HG02981 (cell line): ENCODE data around the gene DISC1.
A peak's percentile ranks its signal among the peaks of the same experiment; 100 is the strongest.
"Not testable (repeated sequence)": the region's sequence is repeated elsewhere in the genome, so short reads cannot be mapped to it uniquely, and the experiment has no call there.

Experiments used
- ATAC-seq: cut with Tn5 transposase; IDR thresholded peaks from one replicate; pipeline ENCODE4 v1.9.1; 2021; ENCODE audit warnings: mild to moderate bottlenecking, moderate library complexity; ENCODE audit not compliant: unreplicated experiment

The DISC1 gene

GRCh38 chr1:231605149-231606100, 21.2 kb upstream of the DISC1 start:
- no peak for ATAC-seq

DNA sequence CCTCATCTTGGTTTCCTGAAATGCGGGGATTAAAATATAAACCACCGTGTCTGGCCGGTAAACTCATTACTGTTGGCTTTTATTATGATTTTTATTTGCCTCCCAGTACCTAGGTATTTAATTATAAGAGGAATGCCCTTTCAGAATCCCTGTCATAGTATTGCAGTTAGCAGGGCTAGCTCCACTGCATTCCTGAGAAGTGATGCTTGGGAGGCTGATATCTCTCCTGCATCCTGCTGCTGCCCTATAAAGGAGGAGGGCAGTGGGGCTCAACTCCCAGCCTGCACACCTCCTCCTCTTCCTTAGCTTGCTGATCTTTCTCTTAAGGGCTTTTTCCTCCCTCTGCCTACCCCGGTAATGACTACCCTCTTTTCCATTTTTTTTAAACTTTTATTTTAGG, 19.9 kb upstream of the DISC1 start:
- no peak for ATAC-seq

DNA sequence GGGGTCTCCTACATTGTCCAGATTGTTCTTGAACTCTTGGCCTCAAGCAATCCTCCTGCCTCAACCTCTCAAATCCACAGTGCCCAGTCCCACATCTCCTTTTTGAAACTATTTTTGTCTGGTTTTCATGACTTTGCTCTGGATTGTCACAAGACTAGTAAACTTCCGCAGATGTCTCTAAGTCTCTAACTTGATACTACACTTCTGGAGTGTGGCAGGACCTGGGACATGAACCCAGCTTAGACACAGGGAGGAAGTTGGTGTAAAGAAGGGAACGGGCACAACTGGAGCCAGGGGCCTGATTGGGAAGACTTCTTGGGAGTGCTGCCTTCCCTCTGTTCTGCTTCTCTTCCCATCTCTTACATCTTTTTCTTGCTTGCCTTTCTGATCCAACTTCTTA, 16.2 kb upstream of the DISC1 start:
- ATAC-seq = no peak

DNA sequence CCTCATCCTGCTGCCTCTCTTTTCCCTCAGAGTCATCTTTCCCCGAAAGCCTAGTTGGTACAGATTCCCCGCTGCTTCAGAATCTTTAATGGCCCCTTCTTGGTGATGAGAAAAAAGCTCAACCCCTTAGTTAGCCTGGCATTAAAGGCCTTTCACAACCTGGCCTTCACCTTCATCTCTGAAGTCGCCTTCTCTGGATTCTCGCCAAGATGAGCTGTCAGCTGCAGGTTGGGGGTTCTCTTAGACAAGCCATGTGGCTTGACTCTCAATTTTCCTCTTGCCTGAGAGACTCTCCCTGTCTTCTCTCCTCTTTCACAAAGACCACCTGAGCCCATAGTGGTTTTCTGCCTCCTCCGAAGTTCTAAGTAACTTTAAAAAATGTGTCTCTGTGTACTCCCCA, 15.5 kb upstream of the DISC1 start:
- no peak for ATAC-seq

- no peak for ATAC-seq
Observed at GRCh38 chr1:231611851-231612250, 14.7 kb upstream of the DISC1 start.

GRCh38 chr1:231612393-231613089, 14.0 kb upstream of the DISC1 start:
- peak; percentile 95 for ATAC-seq

- ATAC-seq = no peak
Observed at GRCh38 chr1:231613419-231614349, 12.9 kb upstream of the DISC1 start.

- no peak for ATAC-seq
Observed at GRCh38 chr1:231616667-231617066, 9.9 kb upstream of the DISC1 start.

GRCh38 chr1:231618609-231619256, 7.9 kb upstream of the DISC1 start:
- ATAC-seq = no peak

DNA sequence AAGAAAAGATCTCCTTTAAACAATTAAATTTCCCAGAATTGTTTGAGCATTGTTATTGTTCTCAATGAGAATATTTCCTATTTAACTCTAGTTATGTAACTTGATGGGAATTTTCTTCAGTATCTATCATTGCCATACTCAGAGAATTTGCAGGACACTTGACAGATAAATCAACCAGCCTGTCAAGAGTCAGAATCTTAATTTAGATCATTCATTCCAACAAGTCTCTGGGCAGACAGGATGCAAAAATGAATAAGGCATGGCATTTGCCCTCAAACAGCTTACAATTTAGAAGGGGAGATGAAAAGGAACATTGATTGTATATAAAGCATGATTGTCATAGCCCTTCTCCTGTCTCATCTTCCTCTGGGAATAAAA, 7.3 kb upstream of the DISC1 start:
- no peak for ATAC-seq

DNA sequence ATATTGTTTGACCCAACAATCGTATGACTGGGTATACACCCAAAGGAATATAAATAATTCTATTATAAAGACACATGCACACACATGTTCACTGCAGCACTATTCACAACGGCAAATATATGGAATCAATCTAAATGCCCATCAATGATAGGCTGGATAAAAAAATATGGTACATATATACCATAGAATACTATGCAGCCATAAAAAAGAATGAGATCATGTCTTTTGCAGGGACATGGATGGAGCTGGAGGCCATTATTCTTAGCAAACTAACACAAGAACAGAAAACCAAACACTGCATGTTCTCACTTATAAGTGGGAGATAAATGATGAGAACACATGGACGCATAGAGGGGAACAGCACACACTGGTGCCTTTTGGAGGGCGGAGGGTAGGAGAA, 1.5 kb upstream of the DISC1 start:
- ATAC-seq = not testable (repeated sequence)

DNA sequence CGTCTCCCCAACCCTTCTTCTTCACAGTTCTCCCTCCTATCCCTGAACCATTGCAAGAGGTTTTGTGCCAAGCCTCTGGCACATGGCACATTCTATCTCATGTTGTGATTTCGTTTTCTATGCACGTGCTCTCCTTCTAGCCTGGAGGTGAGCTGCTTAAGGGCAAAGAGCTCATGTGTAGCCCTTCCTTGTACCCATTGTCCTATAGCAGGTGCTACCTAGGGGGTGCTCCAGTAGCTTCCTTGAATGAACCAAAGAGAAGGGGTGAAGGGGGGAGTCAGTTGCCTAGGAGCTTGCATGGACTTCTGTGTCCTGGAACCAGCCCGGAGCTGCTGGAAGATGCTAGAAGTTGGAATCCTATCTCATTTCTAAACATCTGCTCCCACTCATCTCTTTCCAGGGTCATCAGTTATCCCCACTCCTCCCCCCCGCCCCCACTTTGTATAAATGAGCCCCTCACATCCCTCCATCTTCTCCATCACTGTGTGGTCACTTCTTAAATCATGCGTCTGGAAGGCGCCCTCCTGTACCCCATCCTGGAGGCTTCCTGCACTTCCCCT, 535 bp upstream of the DISC1 start:
- ATAC-seq = no peak

- ATAC-seq = peak; percentile 54
Observed at GRCh38 chr1:231626951-231627614, 493 bp downstream of the DISC1 start.

- no peak for ATAC-seq
Observed at GRCh38 chr1:231628207-231628876, 1.8 kb downstream of the DISC1 start.

DNA sequence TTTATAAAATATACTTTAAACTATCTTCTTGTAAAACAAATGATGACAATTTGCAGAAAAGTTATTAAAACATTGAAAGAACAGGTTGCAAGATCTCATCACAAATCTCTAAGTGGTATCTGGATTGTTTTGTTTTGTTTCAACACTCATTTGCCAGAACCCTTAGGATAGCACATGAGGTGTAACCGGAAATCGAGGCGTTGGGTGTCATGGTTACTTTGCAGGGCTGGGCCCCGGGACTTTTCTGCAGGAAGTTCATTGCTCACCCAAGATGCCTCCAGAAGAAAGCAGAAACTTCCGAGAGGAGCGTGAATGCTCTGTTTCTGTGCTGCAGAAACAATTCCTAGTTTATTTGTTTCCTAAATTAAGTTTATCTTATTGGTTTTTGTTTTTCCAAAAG, 2.5 kb downstream of the DISC1 start:
- ATAC-seq = no peak

DNA sequence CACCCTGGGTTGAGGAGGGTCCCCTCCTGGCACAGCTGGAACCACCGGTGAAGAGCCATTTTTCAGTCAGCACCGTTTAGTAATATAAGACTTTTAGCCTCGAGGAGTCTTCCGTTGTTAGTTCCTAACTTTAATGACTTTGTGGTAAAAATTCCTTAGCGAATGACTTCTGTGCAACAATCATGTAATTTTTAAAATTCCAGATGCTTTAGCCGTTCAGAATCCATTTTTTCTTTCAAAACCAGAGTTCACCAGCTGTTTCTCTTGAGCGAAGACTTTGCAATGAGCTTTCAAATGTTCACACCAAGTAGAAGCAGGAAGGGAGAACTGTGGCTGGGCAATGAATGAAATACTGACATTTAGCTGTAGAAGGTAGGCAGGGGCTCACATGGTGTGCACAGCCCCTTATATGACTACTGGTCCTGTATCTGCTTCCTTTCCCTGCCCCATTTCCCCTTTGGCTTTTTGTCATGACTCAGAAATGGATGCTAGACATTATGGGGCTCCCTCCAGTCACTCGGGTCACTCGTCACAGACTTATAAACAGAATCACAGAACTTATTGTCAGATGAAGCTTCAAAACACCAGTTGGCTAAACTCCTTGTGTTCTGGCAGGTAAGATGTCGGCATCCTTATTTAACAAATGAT, 4.1 kb downstream of the DISC1 start:
- ATAC-seq = no peak

DNA sequence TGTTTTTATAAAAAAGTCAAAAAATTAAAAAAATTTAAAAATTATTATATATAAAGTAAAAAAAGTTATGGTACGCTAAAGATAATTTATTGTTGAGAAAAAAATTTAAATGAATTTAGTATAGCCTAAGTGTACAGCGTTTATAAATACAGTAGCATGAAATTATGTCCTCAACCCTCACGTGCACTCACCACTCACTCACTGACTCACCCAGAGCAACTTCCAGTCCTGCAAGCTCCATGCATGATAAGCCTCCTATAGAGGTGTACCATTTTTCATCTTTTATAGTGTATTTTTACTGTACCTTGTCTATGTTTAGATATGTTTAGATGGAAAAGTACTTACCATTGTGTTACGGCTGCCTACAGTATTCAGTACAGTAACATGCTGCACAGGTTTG, 5.1 kb downstream of the DISC1 start:
- ATAC-seq = no peak

DNA sequence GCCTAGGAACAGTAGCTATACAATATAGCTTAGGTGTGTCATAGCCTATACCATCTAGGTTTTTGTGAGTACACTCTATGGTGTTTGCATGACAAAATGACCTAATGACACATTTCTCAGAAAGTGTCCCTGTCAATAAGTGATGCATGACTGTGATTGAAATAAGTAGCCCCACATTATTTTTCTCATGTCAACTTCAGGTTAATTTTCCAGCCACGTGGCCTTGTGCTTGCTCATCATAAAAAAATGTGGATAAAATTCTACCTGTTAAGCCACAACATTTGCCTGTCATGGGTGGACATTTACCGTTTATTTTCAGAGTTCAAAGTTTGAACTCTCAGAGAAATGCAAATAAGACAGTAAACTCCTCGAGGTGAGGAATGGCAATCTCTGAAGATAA, 5.5 kb downstream of the DISC1 start:
- ATAC-seq = no peak
